CD14-positive monocyte (primary cell): ENCODE data around the gene DRC3. TPM values are rescaled to one million over a fixed set of nuclear protein-coding genes. Genes with fewer than 3 reads are reported as not detected.
A peak's percentile ranks its signal among the peaks of the same experiment; 100 is the strongest.

ENCODE experiments used
- DNase-seq, 3 donors: peaks; one replicate each; pipeline ENCODE4 v3.0.0-alpha.2; 2011 to 2022
- H2AFZ ChIP-seq: 2 replicates; pipeline ENCODE4 v1.6.0; 2012; ENCODE audit warnings: mild to moderate bottlenecking, low read depth, low read length, inconsistent platforms; ENCODE audit not compliant: insufficient read depth, poor library complexity, severe bottlenecking
- H3K27ac ChIP-seq, 2 donors: 1 replicate in 1 of 2; 2 replicates in 1 of 2; pipeline ENCODE4 v1.5.1; 2012 to 2013; ENCODE audit warnings: low read length in 2 of 2, control low read depth in 1 of 2, inconsistent platforms in 1 of 2, low read depth in 1 of 2, mild to moderate bottlenecking in 1 of 2
- H3K27me3 ChIP-seq, 2 donors: one replicate each; pipeline versions ENCODE4 v1.6.0 to v1.6.1; 2011 to 2013; ENCODE audit warnings: low read length in 2 of 2; ENCODE audit not compliant: control insufficient read depth in 2 of 2, insufficient read depth in 2 of 2
- H3K36me3 ChIP-seq, 2 donors: replicated peaks in 1 of 2; 1 replicate in 1 of 2; 2 replicates in 1 of 2; pipeline versions ENCODE4 v1.5.1 to v1.6.1; 2012 to 2013; ENCODE audit warnings: low read length in 2 of 2, control low read depth in 1 of 2, inconsistent platforms in 1 of 2, mild to moderate bottlenecking in 1 of 2; ENCODE audit not compliant: insufficient read depth in 2 of 2, control insufficient read depth in 1 of 2
- H3K4me1 ChIP-seq, 2 donors: 1 replicate in 1 of 2; 2 replicates in 1 of 2; pipeline versions ENCODE4 v1.5.1 to v1.6.1; 2012 to 2013; ENCODE audit warnings: low read length in 2 of 2, control low read depth in 1 of 2, inconsistent platforms in 1 of 2, mild to moderate bottlenecking in 1 of 2, moderate library complexity in 1 of 2; ENCODE audit not compliant: insufficient read depth in 2 of 2, control insufficient read depth in 1 of 2
- H3K4me2 ChIP-seq: replicated peaks from 2 replicates; pipeline ENCODE3; 2012; ENCODE audit warnings: low read length, moderate library complexity, mild to moderate bottlenecking; ENCODE audit not compliant: poor library complexity, severe bottlenecking; ENCODE audit errors: extremely low read depth
- H3K4me3 ChIP-seq, 3 experiments: fragments of 200-600 bp in 1 of 3; sonication (generic) in 1 of 3; replicated peaks in 1 of 3; 1 replicate in 2 of 3; 2 replicates in 1 of 3; pipeline ENCODE4 v1.5.1; 2011 to 2013; ENCODE audit warnings: low read length in 3 of 3, mild to moderate bottlenecking in 3 of 3, control low read depth in 2 of 3, low read depth in 2 of 3, inconsistent platforms in 1 of 3, moderate library complexity in 1 of 3
- H3K79me2 ChIP-seq: 2 replicates; pipeline ENCODE4 v1.6.0; 2012; ENCODE audit warnings: mild to moderate bottlenecking, control low read depth, inconsistent platforms, low read length, moderate library complexity; ENCODE audit not compliant: insufficient read depth
- H3K9ac ChIP-seq: 2 replicates; pipeline ENCODE4 v1.6.0; 2017; ENCODE audit warnings: low read length, mild to moderate bottlenecking; ENCODE audit not compliant: insufficient read depth, poor library complexity, severe bottlenecking
- H3K9me3 ChIP-seq, 2 donors: replicated peaks in 1 of 2; 1 replicate in 1 of 2; 2 replicates in 1 of 2; pipeline versions ENCODE4 v1.5.1 to v1.6.1; 2012 to 2013; ENCODE audit warnings: low read length in 2 of 2, control low read depth in 1 of 2; ENCODE audit not compliant: control insufficient read depth in 1 of 2, insufficient read depth in 1 of 2
- H4K20me1 ChIP-seq: 2 replicates; pipeline ENCODE4 v1.6.0; 2012; ENCODE audit warnings: mild to moderate bottlenecking, low read length, control low read depth, moderate library complexity; ENCODE audit not compliant: insufficient read depth
- H3K27ac Mint-ChIP-seq, 7 donors: one replicate each; pipeline ENCODE4 v1.8.0; 2020; ENCODE audit warnings: mild to moderate bottlenecking in 7 of 7, mixed read lengths in 7 of 7, moderate library complexity in 6 of 7, inconsistent platforms in 2 of 7
- H3K27me3 Mint-ChIP-seq, 3 donors: one replicate each; pipeline ENCODE4 v1.8.0; 2021 to 2022; ENCODE audit warnings: low read depth in 3 of 3, mild to moderate bottlenecking in 3 of 3, mixed read lengths in 3 of 3, moderate library complexity in 3 of 3, inconsistent platforms in 1 of 3
- H3K36me3 Mint-ChIP-seq, 2 donors: one replicate each; pipeline ENCODE4 v1.8.0; 2020; ENCODE audit warnings: mixed read lengths in 2 of 2, inconsistent platforms in 1 of 2, mild to moderate bottlenecking in 1 of 2
- H3K4me1 Mint-ChIP-seq: one replicate; pipeline ENCODE4 v1.8.0; 2020; ENCODE audit warnings: mild to moderate bottlenecking, mixed read lengths
- H3K4me3 Mint-ChIP-seq, 2 donors: one replicate each; pipeline ENCODE4 v1.8.0; 2020; ENCODE audit warnings: mild to moderate bottlenecking in 2 of 2, mixed read lengths in 2 of 2, moderate library complexity in 1 of 2
- H3K9me3 Mint-ChIP-seq, 7 donors: one replicate each; pipeline ENCODE4 v1.8.0; 2020 to 2022; ENCODE audit warnings: mixed read lengths in 7 of 7, mild to moderate bottlenecking in 6 of 7, moderate library complexity in 6 of 7, inconsistent platforms in 2 of 7
- CTCF ChIP-seq: fragments of 200-600 bp; IDR thresholded peaks from one replicate; pipeline ENCODE4 v1.8.0; 2022; ENCODE audit warnings: antibody characterized with exemption, mild to moderate bottlenecking
- WGBS: methylation state at CpG from one replicate; pipeline ENCODE4 v1.1.5; 2013; ENCODE audit warnings: missing lambda C conversion rate; ENCODE audit not compliant: insufficient coverage; 5-methylcytosine and 5-hydroxymethylcytosine counted together
- intact Hi-C, 2 donors: fragments of 100-400 bp; cut with micrococcal nuclease; formaldehyde crosslinking; loops; one replicate each; pipeline versions ENCODE4 v1.15.0 to v1.15.1; 2023
- polyA plus RNA-seq, 3 donors: library from polyadenylated mRNA; depleted of rRNA in 1 of 3; unstranded in 2 of 3; stranded (reverse) in 1 of 3; fragments of 300-500 nt in 2 of 3; fragments of >200 nt in 1 of 3; fragmentation: Illumina TruSeq in 2 of 3; gene quantifications; 1 replicate in 2 of 3; 2 replicates in 1 of 3; pipeline ENCODE4 v1.2.3, GENCODE V29; 2012 to 2021

DRC3 gene
- polyA plus RNA-seq, 3 donors, result 0.23 to 0.58 (median 0.39) TPM

- Mint-ChIP-seq H3K9me3 (no peaks in the 10 kb centered on the region), H3K27me3 (peaks cover 0 to 2% (median 0%) of the 10 kb centered on the region in 3 donors), H3K27ac (no peak overlapping the region), H3K4me1 (no peaks in the 10 kb centered on the region), H3K4me3 (no peak overlapping the region), H3K36me3 (peaks cover 82 to 99% of the 10 kb centered on the region in 2 donors)
- H3K4me3 ChIP-seq, result no peak overlapping the region
- intact Hi-C loops, result no loop called here
- TF ChIP-seq CTCF, result no peak
- no peaks in the 10 kb centered on the region for H3K27me3 ChIP-seq
- DNase-seq, result no peak
- 97% methylated on average over 5 of the region's 5 CpGs for WGBS
- no peaks in the 10 kb centered on the region for H3K79me2 ChIP-seq
- H4K20me1 ChIP-seq, result no peaks in the 10 kb centered on the region
- no peaks in the 10 kb centered on the region for H3K4me1 ChIP-seq
- H3K9me3 ChIP-seq, result no peaks in the 10 kb centered on the region
- no peak overlapping the region for H2AFZ ChIP-seq
- peaks cover 69 to 100% of the 10 kb centered on the region in 2 donors for H3K36me3 ChIP-seq
- no peak overlapping the region for H3K27ac ChIP-seq
- no peak overlapping the region for H3K4me2 ChIP-seq
- no peak overlapping the region for H3K9ac ChIP-seq
Observed at GRCh38 chr17:18011286-18011685, 38.6 kb downstream of the DRC3 start.

- H3K4me2 ChIP-seq, result no peak overlapping the region
- peaks cover 75 to 92% of the 10 kb centered on the region in 2 donors for H3K36me3 Mint-ChIP-seq
- DNase-seq, result no peak
- H3K4me1 Mint-ChIP-seq, result no peaks in the 10 kb centered on the region
- no peak overlapping the region for H3K4me3 ChIP-seq
- no peaks in the 10 kb centered on the region for H3K9me3 Mint-ChIP-seq
- peak overlapping the region in 4 of 7 donors; percentile 8 to 70 (median 39) for H3K27ac Mint-ChIP-seq
- H3K9ac ChIP-seq, result no peak overlapping the region
- H3K27me3 Mint-ChIP-seq, result peaks cover 0 to 2% (median 1%) of the 10 kb centered on the region in 3 donors
- no peak overlapping the region for H2AFZ ChIP-seq
- no peaks in the 10 kb centered on the region for H3K9me3 ChIP-seq
- no peaks in the 10 kb centered on the region for H4K20me1 ChIP-seq
- no peak for TF ChIP-seq CTCF
- H3K4me1 ChIP-seq, result no peaks in the 10 kb centered on the region
- 98% methylated on average over 6 of the region's 6 CpGs for WGBS
- no peaks in the 10 kb centered on the region for H3K79me2 ChIP-seq
- no peak overlapping the region for H3K27ac ChIP-seq
- H3K27me3 ChIP-seq, result no peaks in the 10 kb centered on the region
- no peak overlapping the region for H3K4me3 Mint-ChIP-seq
- H3K36me3 ChIP-seq, result peaks cover 69 to 96% of the 10 kb centered on the region in 2 donors
- intact Hi-C loops, result no loop called here
Observed at GRCh38 chr17:18014006-18014405, 41.3 kb downstream of the DRC3 start.
